CD4-positive, alpha-beta memory T cell (primary cell): Measurements from ENCODE around the gene MCM3AP. TPM values are rescaled to one million over a fixed set of nuclear protein-coding genes. Genes with fewer than 3 reads are reported as not detected.

ENCODE experiments used
- CTCF ChIA-PET: fragments of 350-600 bp; sonication (Branson Sonifier 250); formaldehyde crosslinking; loops from one replicate; lab custom pipeline; 2021; ENCODE audit warnings: inconsistent platforms; ENCODE audit not compliant: partially characterized antibody; lab: Charles Lee
- POLR2A ChIA-PET: fragments of 350-600 bp; sonication (Branson Sonifier 250); formaldehyde crosslinking; loops from one replicate; lab custom pipeline; 2021; ENCODE audit not compliant: partially characterized antibody; lab: Charles Lee
- DNase-seq, 5 donors: peaks; one replicate each; pipeline versions ENCODE4 v3.0.0 to v3.0.0-alpha.2; 2020 to 2022; ENCODE audit warnings: mixed read lengths in 1 of 5
- H3K27ac ChIP-seq: one replicate; pipeline ENCODE4 v1.7.0; 2013; ENCODE audit warnings: low read depth, low read length
- H3K27me3 ChIP-seq: 2 replicates; pipeline ENCODE4 v1.7.0; 2013; ENCODE audit warnings: mild to moderate bottlenecking, low read length, moderate library complexity; ENCODE audit not compliant: insufficient read depth
- H3K36me3 ChIP-seq: 2 replicates; pipeline ENCODE4 v1.7.0; 2013; ENCODE audit warnings: mild to moderate bottlenecking, low read length, moderate library complexity; ENCODE audit not compliant: insufficient read depth
- H3K4me1 ChIP-seq: 2 replicates; pipeline ENCODE4 v1.7.0; 2013; ENCODE audit warnings: mild to moderate bottlenecking, low read length, moderate library complexity; ENCODE audit not compliant: insufficient read depth
- H3K4me3 ChIP-seq, 2 donors: one replicate each; pipeline ENCODE4 v1.7.0; 2013; ENCODE audit warnings: low read length in 2 of 2, mild to moderate bottlenecking in 1 of 2
- H3K9me3 ChIP-seq, 2 donors: one replicate each; pipeline ENCODE4 v1.7.0; 2013; ENCODE audit warnings: low read length in 2 of 2, control low read depth in 1 of 2; ENCODE audit not compliant: control insufficient read depth in 1 of 2
- H3K27ac Mint-ChIP-seq, 7 donors: one replicate each; pipeline ENCODE4 v1.8.0; 2020 to 2021; ENCODE audit warnings: mixed read lengths in 7 of 7, mild to moderate bottlenecking in 6 of 7, inconsistent platforms in 3 of 7, moderate library complexity in 3 of 7
- H3K27me3 Mint-ChIP-seq, 2 donors: one replicate each; pipeline ENCODE4 v1.8.0; 2020 to 2021; ENCODE audit warnings: mixed read lengths in 2 of 2
- H3K36me3 Mint-ChIP-seq, 2 donors: one replicate each; pipeline ENCODE4 v1.8.0; 2020 to 2021; ENCODE audit warnings: mixed read lengths in 2 of 2, inconsistent platforms in 1 of 2, mild to moderate bottlenecking in 1 of 2
- H3K4me1 Mint-ChIP-seq, 4 donors: one replicate each; pipeline ENCODE4 v1.8.0; 2020 to 2021; ENCODE audit warnings: mixed read lengths in 4 of 4, mild to moderate bottlenecking in 1 of 4
- H3K4me3 Mint-ChIP-seq, 8 donors: one replicate each; pipeline ENCODE4 v1.8.0; 2020 to 2021; ENCODE audit warnings: mixed read lengths in 8 of 8, mild to moderate bottlenecking in 7 of 8, moderate library complexity in 6 of 8, inconsistent platforms in 3 of 8
- H3K9me3 Mint-ChIP-seq, 8 donors: one replicate each; pipeline ENCODE4 v1.8.0; 2020 to 2021; ENCODE audit warnings: mixed read lengths in 8 of 8, mild to moderate bottlenecking in 5 of 8, inconsistent platforms in 3 of 8, moderate library complexity in 1 of 8
- intact Hi-C: fragments of 100-400 bp; cut with micrococcal nuclease; formaldehyde crosslinking; loops from one replicate; pipeline ENCODE4 v1.15.1; 2023
- polyA plus RNA-seq, 2 donors: library from polyadenylated mRNA; unstranded; fragments of 300-500 nt; fragmentation: Illumina TruSeq; gene quantifications; one replicate each; pipeline ENCODE4 v1.2.3, GENCODE V29; 2021
- total RNA-seq, 2 experiments: library from RNA; stranded (reverse); gene quantifications; one replicate each; pipeline ENCODE4 v1.2.3, GENCODE V29; 2021

MCM3AP gene
- total and polyA plus RNA-seq, 4 experiments from 2014 or later = 14.9 to 168 (median 100) TPM

DNA sequence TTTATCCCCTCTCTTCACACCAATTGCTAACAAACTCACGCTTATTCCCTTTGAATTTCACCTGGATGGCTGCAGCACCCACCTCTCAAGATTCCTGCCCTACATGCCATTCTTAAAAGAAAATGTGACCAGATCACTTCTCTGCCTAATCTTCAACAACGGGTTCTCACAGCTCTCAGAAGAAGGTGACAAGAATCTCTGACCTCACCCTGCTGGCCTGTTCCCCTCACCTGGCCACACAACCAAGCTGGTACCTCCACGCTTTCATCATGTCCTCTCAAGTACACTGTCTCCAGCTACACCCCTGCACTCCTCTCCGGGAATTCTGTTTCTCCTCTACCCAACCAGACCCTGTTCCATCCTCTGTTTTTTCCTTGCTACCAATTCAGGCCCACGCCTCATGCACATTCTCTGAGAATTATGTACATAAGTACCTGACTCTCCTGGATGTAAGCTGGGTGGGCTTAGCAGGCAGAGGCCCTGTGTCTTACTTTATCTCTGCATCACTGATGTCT is 50.9 kb downstream of the MCM3AP start:
- H3K36me3 Mint-ChIP-seq = peaks cover 33 to 52% of the 10 kb centered on the region in 2 donors
- H3K27ac ChIP-seq = no peak overlapping the region
- H3K4me1 Mint-ChIP-seq = peaks cover 15 to 32% (median 27%) of the 10 kb centered on the region in 4 donors
- H3K4me3 ChIP-seq = no peak overlapping the region
- H3K4me1 ChIP-seq = peaks cover 6% of the 10 kb centered on the region
- no peaks in the 10 kb centered on the region for H3K27me3 ChIP-seq
- H3K27me3 Mint-ChIP-seq = no peaks in the 10 kb centered on the region
- no peak for DNase-seq
- H3K27ac Mint-ChIP-seq = peak overlapping the region in 3 of 7 donors; percentile 28 to 53 (median 45)
- no peaks in the 10 kb centered on the region for H3K9me3 Mint-ChIP-seq
- intact Hi-C loops = loop anchor here (5.0 kb wide), 1 partner anchor 53 kb away; the partner anchor contains the start of genes MCM3AP and YBEY
- no peaks in the 10 kb centered on the region for H3K9me3 ChIP-seq
- CTCF ChIA-PET = interaction anchor here (1.2 kb wide), 1 partner anchor 81 kb away, joined by 3 read pairs; no protein-coding TSS in a partner anchor
- peak overlapping the region in 1 of 8 donors; percentile 31 for H3K4me3 Mint-ChIP-seq
- POLR2A ChIA-PET = interaction anchor here (0.5 kb wide), 1 partner anchor 36 kb away, joined by 4 read pairs; no protein-coding TSS in a partner anchor
- H3K36me3 ChIP-seq = peaks cover 42% of the 10 kb centered on the region

DNA sequence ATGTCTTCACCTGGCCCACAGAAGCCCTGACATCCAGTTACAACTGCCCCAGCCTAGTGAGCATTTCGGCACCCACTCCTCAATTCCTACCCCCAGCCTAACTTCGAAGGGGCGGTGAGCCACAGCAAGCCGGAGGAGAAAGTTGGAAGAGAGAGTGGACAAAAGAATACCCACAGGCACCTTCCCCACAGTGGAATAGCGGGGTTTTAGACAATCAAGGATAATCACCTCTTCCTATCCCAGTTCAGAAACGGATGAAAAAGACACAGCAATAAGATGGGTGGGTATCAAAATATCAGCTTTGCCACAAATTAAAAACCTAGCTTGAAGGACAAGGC is 55.5 kb downstream of the MCM3AP start:
- peak overlapping the region; percentile 43 to 90 (median 57) for H3K27ac Mint-ChIP-seq
- Histone ChIP-seq H3K4me1 (peaks cover 28% of the 10 kb centered on the region), H3K27me3 (no peaks in the 10 kb centered on the region), H3K9me3 (no peaks in the 10 kb centered on the region), H3K4me3 (peak overlapping the region; percentile 21 to 66), H3K36me3 (peaks cover 13% of the 10 kb centered on the region), H3K27ac (peak overlapping the region; percentile 53)
- peak overlapping the region; percentile 57 to 98 (median 76) for H3K4me3 Mint-ChIP-seq
- H3K9me3 Mint-ChIP-seq = no peaks in the 10 kb centered on the region
- no peak for DNase-seq
- ChIA-PET CTCF (interaction anchor here (1.0 to 1.3 kb wide), 2 partner anchors 21 to 96 kb away, joined by 3 to 4 read pairs; a partner anchor contains a TSS), POLR2A (no interaction called here)
- peaks cover 17 to 26% of the 10 kb centered on the region in 2 donors for H3K36me3 Mint-ChIP-seq
- no peaks in the 10 kb centered on the region for H3K27me3 Mint-ChIP-seq
- intact Hi-C loops = loop anchor here (1.0 to 5.0 kb wide), 4 partner anchors 43 to 258 kb away; partner anchors contain the start of genes MCM3AP and YBEY
- H3K4me1 Mint-ChIP-seq = peaks cover 39 to 67% (median 53%) of the 10 kb centered on the region in 4 donors

DNA sequence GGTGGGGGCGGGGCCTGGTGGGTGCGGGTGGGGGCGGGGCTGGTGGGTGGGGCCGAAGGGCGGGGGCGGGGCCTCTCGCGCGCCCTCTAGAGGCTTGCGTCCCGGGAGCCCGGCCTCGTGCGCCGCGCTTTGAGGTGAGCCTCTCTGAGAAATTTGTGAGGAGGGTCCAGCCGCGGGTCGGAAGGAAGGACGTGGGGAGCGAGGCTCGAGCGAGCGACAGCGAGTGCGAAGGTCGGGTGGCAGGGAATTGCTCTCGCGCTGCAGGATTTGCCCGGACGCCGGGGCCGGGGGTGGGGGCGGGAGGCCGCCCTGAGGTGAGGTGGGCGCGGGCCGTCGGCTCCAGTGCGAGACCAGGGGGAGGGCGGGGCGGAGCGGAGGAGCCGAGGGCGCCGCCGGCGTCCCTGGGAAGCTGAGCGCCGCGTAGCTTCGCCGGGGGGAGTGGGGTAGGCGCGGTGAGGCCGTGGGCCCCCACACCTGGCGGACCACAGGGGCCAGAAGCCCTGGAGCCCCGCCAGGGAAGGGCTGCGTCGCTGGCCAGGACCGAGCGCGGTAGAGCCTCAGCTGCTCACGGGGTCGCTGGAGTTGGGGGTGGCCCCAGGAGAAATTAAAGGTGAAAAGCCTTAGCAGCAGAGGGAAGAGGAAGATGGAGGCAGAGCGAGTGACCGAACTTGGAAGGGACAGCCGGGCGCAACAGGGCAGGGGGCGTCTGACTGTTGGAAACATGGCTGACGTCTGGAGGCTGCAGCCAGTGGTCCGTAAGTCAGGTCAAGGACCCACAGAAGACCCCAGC is 56.1 kb downstream of the MCM3AP start:
- Mint-ChIP-seq H3K36me3 (peaks cover 12 to 21% of the 10 kb centered on the region in 2 donors), H3K27ac (peak overlapping the region; percentile 61 to 99 (median 97)), H3K4me3 (peak overlapping the region; percentile 91 to 98 (median 96)), H3K4me1 (peaks cover 37 to 63% (median 50%) of the 10 kb centered on the region in 4 donors), H3K9me3 (no peaks in the 10 kb centered on the region), H3K27me3 (no peaks in the 10 kb centered on the region)
- no peaks in the 10 kb centered on the region for H3K9me3 ChIP-seq
- peak overlapping the region; percentile 21 to 66 for H3K4me3 ChIP-seq
- CTCF ChIA-PET = interaction anchor here (1.3 kb wide), 1 partner anchor 96 kb away, joined by 3 read pairs; a partner anchor contains a TSS
- DNase-seq = no peak
- H3K27me3 ChIP-seq = no peaks in the 10 kb centered on the region
- H3K4me1 ChIP-seq = peaks cover 28% of the 10 kb centered on the region
- H3K27ac ChIP-seq = peak overlapping the region; percentile 53
- H3K36me3 ChIP-seq = peaks cover 8% of the 10 kb centered on the region
- intact Hi-C loops = loop anchor here (1.0 to 5.0 kb wide), 3 partner anchors 42 to 257 kb away; no protein-coding TSS in a partner anchor
- POLR2A ChIA-PET = interaction anchor here (2.3 kb wide), 1 partner anchor 86 kb away, joined by 5 read pairs; no protein-coding TSS in a partner anchor

DNA sequence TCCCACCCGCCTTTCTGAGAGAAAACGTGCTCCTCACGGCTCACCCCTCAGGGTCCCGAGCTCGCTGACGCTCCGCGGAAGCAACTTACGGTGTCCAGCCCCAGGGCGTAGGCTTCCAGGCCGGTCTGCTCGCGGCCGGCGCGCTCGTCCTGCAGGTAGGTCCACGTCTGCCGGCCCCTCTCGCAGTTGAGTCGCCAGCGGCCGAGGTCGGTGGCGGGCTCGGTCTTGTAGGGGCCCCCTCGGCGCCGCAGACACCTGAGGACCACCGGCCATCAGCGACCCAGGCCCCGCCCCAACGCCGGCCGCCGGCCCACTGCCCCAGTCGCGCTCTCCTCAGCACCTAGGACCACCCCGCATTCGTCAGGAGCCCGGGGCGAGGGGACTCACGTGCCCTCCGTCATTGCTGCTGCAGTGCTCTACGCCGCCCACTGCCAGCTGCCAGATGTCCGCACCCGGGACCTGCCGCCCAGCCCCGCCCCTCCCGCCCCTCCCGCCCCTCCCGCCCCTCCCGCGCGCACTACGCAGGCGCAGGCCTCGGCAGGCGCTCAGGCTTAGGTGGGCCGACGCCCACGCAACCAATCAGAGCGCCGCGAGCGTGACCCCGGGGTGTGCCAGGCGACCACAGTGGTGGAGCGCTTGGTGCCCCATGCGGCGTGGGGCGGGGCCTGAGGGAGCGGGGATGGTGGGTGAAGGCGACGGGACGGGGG is 56.9 kb downstream of the MCM3AP start, which contains the start of gene LSS:
LSS (minus strand) TSS at position 430 of the 707 bp plus-strand sequence; CDS start at position 401, 29 bp downstream.
- ChIA-PET POLR2A (interaction anchor here (0.6 to 2.3 kb wide), 3 partner anchors 25 to 94 kb away, joined by 3 to 5 read pairs (median 3); no protein-coding TSS in a partner anchor), CTCF (interaction anchor here (1.3 kb wide), 1 partner anchor 97 kb away, joined by 3 read pairs; a partner anchor contains a TSS)
- intact Hi-C loops = loop anchor here (1.0 to 5.0 kb wide), 4 partner anchors 41 to 256 kb away; partner anchors contain the start of gene PCNT
- no peaks in the 10 kb centered on the region for H3K9me3 Mint-ChIP-seq
- Histone ChIP-seq H3K27ac (peak within 1 kb of the TSS; percentile 76), H3K4me3 (peak within 1 kb of the TSS; percentile 65 to 72), H3K9me3 (no peaks in the 10 kb centered on the region), H3K4me1 (peaks cover 28% of the 10 kb centered on the region), H3K36me3 (peaks cover 2% of the 10 kb centered on the region), H3K27me3 (no peaks in the 10 kb centered on the region)
- no peaks in the 10 kb centered on the region for H3K27me3 Mint-ChIP-seq
- H3K27ac Mint-ChIP-seq = peak within 1 kb of the TSS; percentile 61 to 99 (median 97)
- peak within 1 kb of the TSS; percentile 91 to 98 (median 96) for H3K4me3 Mint-ChIP-seq
- peak; percentile 96 to 98 (median 98) for DNase-seq
- H3K36me3 Mint-ChIP-seq = peaks cover 7 to 15% of the 10 kb centered on the region in 2 donors
- peaks cover 30 to 56% (median 44%) of the 10 kb centered on the region in 4 donors for H3K4me1 Mint-ChIP-seq

DNA sequence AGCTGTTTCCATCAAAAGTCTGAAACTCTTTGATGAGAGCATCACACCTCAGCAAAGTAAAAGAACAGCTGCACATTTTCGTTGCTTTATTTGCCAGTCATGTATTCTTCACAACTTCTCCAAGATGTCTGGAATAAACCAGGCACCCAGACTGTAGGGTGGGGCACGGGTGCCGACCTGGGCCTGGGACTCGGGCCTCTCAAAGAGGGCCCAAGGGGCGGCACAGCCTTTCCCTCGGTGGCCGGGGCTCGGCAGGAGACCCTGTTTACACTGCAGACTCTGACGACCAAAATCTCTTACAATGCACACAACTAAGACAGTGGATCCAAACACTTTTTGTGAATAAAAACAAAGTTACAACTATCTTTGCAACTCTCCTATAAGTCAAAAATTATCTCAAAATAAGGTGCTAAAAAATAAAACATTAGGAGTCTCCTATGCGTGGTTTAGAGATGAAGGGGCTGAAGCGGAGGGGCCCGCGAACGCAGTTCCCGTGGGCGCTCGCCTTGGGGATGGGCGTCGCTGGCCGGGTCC is 57.5 kb downstream of the MCM3AP start:
- Mint-ChIP-seq H3K27ac (peak overlapping the region; percentile 61 to 91 (median 76)), H3K4me1 (peaks cover 30 to 56% (median 43%) of the 10 kb centered on the region in 4 donors), H3K4me3 (peak overlapping the region; percentile 77 to 88 (median 86)), H3K9me3 (no peaks in the 10 kb centered on the region), H3K36me3 (peaks cover 7 to 13% of the 10 kb centered on the region in 2 donors), H3K27me3 (no peaks in the 10 kb centered on the region)
- ChIA-PET CTCF (no interaction called here), POLR2A (interaction anchor here (0.6 to 2.3 kb wide), 3 partner anchors 26 to 95 kb away, joined by 3 to 5 read pairs (median 3); no protein-coding TSS in a partner anchor)
- Histone ChIP-seq H3K4me3 (peak overlapping the region; percentile 65 to 72), H3K27me3 (no peaks in the 10 kb centered on the region), H3K4me1 (peaks cover 28% of the 10 kb centered on the region), H3K36me3 (no peaks in the 10 kb centered on the region), H3K27ac (peak overlapping the region; percentile 76), H3K9me3 (no peaks in the 10 kb centered on the region)
- intact Hi-C loops = loop anchor here (1.0 to 5.0 kb wide), 3 partner anchors 41 to 256 kb away; partner anchors contain the start of gene PCNT
- peak in 2 of 5 donors; percentile 11 to 12 for DNase-seq

DNA sequence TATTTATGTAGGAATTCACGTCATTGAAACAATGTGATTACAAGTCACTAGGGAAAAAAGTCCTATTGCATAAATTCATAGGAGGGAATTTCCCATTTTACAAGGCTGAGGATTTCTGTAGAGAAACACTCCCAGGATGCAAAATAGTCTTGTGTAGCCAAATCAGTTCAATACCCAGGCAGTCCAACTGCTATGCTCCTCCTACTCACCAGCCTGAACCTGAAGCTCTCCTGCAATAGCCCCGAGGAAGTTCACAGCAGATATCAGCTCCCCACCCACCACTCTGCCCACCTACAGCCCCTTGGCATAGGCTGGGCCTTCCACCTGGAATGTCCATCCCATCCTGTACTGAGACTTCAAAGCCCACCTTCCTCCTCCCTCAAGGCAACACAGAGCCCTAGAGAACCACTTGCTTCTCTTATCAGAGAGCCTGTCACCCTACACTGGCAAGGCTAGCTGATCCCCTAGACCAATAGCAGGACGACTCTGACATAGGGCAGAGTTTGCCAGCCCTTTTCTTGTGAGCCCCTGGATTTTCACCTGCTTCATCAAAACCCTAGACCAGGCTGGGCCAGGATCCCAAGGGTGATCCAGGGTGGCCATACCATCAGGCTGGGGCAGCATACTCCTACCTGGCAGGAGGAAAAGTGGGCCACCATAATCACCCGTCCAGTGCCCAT is 58.4 kb downstream of the MCM3AP start:
- peak overlapping the region; percentile 77 to 88 (median 86) for H3K4me3 Mint-ChIP-seq
- H3K9me3 Mint-ChIP-seq = no peaks in the 10 kb centered on the region
- intact Hi-C loops = loop anchor here (5.0 kb wide), 2 partner anchors 40 to 255 kb away; no protein-coding TSS in a partner anchor
- H3K36me3 Mint-ChIP-seq = peaks cover 7 to 16% of the 10 kb centered on the region in 2 donors
- DNase-seq = no peak
- no peaks in the 10 kb centered on the region for H3K9me3 ChIP-seq
- H3K27me3 ChIP-seq = no peaks in the 10 kb centered on the region
- H3K4me3 ChIP-seq = peak overlapping the region in 1 of 2 donors; percentile 72
- no peak overlapping the region for H3K27ac ChIP-seq
- peaks cover 30 to 56% (median 43%) of the 10 kb centered on the region in 4 donors for H3K4me1 Mint-ChIP-seq
- H3K27ac Mint-ChIP-seq = peak overlapping the region; percentile 19 to 88 (median 75)
- peaks cover 28% of the 10 kb centered on the region for H3K4me1 ChIP-seq
- no peaks in the 10 kb centered on the region for H3K36me3 ChIP-seq
- ChIA-PET CTCF (interaction anchor here (1.2 to 1.3 kb wide), 2 partner anchors 58 to 84 kb away, joined by 3 read pairs; no protein-coding TSS in a partner anchor), POLR2A (interaction anchor here (1.4 to 2.3 kb wide), 2 partner anchors 27 to 84 kb away, joined by 3 to 5 read pairs; no protein-coding TSS in a partner anchor)
- H3K27me3 Mint-ChIP-seq = no peaks in the 10 kb centered on the region
